Measurements from ENCODE around the gene OASL.

The OASL gene

DNA sequence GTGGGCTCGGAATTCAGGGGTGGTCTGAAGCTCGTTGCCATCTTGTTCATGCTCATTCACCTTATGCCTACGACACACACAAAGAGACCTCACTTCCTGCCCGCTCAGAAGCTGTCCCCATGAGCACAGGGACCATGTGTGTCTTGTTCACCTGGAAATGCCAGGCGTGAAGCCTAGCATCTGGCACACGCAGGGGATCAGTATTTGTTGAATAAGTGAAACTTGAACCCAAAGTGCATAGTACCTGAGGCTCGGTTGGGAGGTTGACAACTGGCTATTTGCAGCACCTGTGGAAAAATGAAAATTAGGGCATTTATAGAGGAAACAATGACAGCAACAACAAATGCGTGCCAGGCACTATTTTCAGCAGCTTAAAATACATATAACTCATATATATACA is 28.2 kb downstream of the OASL start:
- no peak for DNase-seq

- DNase-seq = no peak
Measured at GRCh38 chr12:121009741-121010140, 29.3 kb downstream of the OASL start.

DNA sequence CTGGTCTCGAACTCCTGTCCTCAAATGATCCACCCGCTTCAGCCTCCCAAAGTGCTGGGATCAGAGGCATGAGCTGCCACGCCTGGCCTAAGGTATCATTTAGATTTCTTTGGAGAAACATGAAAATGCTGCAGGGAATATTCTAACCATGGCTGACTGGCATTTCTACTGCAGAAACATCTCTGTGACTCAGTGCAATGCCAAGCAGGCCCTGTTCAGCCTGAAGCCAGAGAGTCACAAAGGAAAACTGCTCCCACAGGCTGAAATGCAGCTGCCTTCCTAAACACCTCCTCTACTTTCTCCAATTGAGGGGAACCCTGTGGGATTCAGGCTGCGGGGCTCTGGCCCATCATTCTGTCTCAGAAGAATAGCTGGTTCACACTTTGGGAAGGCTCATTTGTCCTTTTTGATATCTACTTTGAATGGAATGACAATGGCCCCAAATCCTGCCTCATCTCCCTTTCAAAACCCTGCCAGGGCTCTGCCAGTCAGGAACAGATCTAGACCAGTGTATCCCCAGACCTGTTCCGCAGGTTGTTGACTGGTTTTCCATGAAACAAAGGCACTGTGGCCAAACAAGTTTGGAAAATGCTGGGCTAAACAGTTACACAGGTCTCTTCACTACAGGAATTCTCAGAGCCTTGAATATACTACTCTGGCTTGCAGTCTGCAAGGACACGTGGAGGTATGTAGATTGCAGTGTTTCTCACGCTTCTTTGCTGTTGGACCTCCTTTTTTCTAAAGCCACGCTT is 30.5 kb downstream of the OASL start:
- DNase-seq = no peak

GRCh38 chr12:121005346-121005815 is 33.7 kb downstream of the OASL start:
- DNase-seq = no peak

- no peak for DNase-seq
Measured at GRCh38 chr12:121004253-121004815, 34.7 kb downstream of the OASL start.

DNA sequence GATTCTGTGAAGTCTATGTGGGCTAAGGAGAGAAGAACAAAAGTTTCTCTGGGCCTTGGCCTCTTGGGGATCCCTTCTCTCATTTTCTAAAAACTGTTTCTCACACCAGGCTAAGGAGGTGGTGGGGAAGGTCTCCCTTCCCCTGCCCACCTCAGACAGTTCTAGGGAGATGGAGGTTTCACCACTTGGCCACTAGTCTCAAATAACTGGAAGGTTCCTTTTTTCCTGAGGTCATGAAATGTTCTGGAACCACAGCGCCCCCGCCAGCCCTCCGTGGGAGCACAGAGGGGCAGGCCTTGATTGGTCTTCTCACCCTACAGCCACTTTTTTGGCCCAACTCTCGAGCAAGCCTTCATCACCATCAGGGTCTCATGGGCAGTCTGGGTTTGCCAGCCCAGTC is 35.4 kb downstream of the OASL start:
- DNase-seq = no peak

DNA sequence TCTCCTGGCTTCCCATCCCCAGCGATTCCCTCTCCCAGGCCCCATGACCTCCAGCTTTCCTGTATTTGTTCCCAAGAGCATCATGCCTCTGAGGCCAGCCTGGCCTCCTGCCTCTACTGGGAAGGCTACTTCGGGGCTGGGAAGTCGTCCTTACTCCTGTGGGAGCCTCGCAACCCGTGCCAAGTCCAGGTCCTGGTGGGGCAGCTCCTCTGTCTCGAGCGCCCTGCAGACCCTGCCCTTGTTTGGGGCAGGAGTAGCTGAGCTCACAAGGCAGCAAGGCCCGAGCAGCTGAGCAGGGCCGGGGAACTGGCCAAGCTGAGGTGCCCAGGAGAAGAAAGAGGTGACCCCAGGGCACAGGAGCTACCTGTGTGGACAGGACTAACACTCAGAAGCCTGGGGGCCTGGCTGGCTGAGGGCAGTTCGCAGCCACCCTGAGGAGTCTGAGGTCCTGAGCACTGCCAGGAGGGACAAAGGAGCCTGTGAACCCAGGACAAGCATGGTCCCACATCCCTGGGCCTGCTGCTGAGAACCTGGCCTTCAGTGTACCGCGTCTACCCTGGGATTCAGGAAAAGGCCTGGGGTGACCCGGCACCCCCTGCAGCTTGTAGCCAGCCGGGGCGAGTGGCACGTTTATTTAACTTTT is 37.1 kb downstream of the OASL start:
- DNase-seq = no peak

DNA sequence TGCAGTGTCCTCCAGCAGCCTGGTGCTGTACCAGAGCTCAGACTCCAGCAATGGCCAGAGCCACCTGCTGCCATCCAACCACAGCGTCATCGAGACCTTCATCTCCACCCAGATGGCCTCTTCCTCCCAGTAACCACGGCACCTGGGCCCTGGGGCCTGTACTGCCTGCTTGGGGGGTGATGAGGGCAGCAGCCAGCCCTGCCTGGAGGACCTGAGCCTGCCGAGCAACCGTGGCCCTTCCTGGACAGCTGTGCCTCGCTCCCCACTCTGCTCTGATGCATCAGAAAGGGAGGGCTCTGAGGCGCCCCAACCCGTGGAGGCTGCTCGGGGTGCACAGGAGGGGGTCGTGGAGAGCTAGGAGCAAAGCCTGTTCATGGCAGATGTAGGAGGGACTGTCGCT is 38.0 kb downstream of the OASL start:
- no peak for DNase-seq

- no peak for DNase-seq
Measured at GRCh38 chr12:121000530-121000929, 38.5 kb downstream of the OASL start.

- DNase-seq = no peak
Measured at GRCh38 chr12:120999191-121000120, 39.6 kb downstream of the OASL start.

DNA sequence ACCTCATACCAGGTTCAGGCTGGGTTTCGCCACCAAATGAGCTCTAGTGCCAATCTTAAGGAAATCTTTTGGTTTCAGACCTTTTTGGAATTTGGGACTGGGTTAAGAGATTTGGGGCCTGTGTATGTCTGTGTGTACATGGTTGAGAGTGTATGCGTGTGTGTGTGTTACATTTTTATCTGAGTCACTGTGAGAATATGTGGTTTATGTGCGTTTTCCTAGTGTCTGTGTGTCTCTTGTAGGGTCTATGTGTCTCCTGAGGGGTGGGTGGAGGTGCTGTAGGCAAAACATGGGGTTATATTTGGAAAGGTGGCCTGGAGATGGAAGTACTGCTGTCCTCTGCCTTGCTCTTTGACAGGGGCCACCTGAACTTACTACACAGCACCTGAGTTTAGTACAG is 40.6 kb downstream of the OASL start:
- DNase-seq = no peak

GRCh38 chr12:120997448-120997847 is 41.6 kb downstream of the OASL start:
- no peak for DNase-seq

DNA sequence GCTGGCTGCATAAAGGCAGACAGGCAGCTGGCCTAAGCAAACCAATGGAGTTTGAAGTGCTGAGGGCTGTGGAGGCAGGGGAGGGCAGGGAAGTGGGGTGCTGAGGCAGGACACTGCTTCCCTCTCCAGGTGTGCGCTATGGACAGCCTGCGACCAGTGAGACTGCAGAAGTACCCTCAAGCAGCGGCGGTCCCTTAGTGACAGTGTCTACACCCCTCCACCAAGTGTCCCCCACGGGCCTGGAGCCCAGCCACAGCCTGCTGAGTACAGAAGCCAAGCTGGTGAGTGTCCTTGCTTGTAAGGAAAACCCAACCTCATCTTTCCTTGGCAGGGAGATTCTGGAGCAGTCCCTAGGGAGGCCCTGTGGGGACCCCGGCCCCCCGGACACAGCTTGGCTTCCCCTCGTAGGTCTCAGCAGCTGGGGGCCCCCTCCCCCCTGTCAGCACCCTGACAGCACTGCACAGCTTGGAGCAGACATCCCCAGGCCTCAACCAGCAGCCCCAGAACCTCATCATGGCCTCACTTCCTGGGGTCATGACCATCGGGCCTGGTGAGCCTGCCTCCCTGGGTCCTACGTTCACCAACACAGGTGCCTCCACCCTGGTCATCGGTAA is 42.8 kb downstream of the OASL start:
- no peak for DNase-seq

GRCh38 chr12:120994589-120995337 is 44.3 kb downstream of the OASL start:
- DNase-seq = no peak

GRCh38 chr12:120994059-120994458 is 45.0 kb downstream of the OASL start:
- no peak for DNase-seq

GRCh38 chr12:120993496-120993895 is 45.5 kb downstream of the OASL start:
- no peak for DNase-seq

DNA sequence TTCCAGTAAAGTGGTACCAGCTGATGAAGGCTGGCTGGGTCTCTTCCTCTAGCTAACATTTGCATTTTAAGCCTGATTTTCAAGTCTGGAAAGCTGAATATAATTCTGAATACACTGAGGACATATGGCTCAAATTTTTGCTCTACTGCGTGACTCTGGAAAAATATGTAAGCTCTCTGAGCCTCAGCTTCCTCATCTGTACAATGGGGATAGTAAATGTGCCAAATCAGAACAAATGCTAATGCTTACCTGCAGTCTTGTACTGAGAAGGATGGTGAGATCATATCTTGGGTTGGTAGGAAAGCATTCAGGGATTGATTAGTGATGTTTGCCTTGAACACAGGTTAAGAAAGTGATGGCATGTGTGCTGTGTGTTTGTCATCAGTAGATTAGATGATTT is 46.1 kb downstream of the OASL start:
- DNase-seq = no peak

DNA sequence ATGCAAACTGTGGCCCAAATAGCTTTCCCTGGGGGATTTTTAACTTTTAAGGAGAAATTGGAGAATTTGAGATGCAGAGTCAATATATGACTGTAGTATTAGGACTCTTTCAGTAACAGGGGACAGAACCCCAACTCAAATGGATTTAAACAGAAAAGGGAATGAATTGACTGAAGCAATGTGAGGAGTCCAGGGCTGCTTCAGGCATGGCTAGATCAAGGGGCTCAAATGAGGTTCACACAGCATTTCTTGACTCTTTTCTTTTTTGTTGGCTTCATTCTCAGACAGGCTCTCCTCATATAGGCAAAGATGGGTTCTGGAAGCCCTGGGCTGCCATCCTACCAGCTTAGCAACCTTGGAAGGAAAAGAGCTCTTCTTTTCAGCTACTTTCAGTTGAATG is 47.1 kb downstream of the OASL start:
- DNase-seq = no peak

GRCh38 chr12:120990487-120991055 is 48.5 kb downstream of the OASL start:
- no peak for DNase-seq

DNA sequence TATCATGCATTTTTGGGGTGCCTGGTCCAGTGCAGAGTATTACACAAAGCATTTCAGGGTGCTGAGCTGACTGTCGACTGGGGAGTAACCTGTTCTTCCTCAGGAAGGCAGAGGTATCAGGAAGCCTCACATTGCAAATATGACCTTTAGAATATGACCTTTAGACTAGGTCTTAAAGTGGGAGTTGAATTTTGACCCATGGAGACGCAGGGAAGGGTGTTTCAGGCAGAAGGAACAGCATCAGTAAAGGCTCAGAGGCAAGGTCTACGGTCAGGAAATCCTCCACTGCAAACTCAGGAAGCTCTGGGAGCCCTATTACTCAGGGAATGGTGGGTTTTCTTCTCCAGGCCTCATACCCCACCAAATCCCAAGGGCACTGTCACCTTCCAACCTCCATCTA is 49.4 kb downstream of the OASL start:
- DNase-seq = no peak

DNA sequence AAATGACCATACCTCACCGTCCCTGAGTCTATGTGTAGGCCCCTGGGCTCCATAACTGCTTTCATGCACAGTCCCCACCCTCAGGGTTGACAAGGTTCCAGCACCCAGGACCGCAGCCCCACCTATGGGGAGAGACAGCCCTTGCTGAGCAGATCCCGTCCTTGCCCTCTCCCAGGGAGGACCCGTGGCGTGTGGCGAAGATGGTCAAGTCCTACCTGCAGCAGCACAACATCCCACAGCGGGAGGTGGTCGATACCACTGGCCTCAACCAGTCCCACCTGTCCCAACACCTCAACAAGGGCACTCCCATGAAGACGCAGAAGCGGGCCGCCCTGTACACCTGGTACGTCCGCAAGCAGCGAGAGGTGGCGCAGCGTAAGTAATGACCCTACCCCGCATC is 50.4 kb downstream of the OASL start:
- DNase-seq = no peak

GRCh38 chr12:120988234-120988633 is 50.8 kb downstream of the OASL start:
- no peak for DNase-seq

Data from DMS 273 treated with DMSO at 0.1 percent for 48 hours (cell line).